ENCODE results near the gene VANGL1. TPM values are rescaled to one million over a fixed set of nuclear protein-coding genes. Genes with fewer than 3 reads are reported as not detected.

The VANGL1 gene
- total RNA-seq, 3 donors from 2014 or later: 15.6 to 21.7 (median 17.9) TPM

DNA sequence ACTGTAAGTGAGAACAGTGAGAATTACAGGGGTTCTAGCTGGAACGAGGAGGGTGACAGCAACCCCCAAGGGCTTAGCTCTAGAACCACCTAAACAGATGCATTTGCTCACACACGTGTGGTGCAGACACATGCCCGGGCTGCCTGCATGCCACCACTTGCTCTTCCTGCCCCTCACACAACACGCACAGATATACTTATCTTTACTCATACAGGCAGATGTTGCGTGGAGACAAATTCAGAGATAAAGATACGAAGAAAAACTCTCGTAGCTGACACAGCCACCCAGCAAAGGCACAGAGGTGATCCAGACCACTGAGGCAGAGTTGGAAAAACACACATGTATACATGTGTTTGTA, 13.5 kb downstream of the VANGL1 start:
- Histone ChIP-seq H3K4me1 (ENCODE audit: low read depth) (peaks cover 6% of the 10 kb centered on the region), H3K9me3 (no peaks in the 10 kb centered on the region), H3K36me3 (ENCODE audit: low read depth) (no peaks in the 10 kb centered on the region), H3K4me3 (no peak overlapping the region)
- DNase-seq (no peak), ATAC-seq (no peak)
- intact Hi-C loops (cut with DNase I, micrococcal nuclease): no loop called here
- TF ChIP-seq, protein P1, sequence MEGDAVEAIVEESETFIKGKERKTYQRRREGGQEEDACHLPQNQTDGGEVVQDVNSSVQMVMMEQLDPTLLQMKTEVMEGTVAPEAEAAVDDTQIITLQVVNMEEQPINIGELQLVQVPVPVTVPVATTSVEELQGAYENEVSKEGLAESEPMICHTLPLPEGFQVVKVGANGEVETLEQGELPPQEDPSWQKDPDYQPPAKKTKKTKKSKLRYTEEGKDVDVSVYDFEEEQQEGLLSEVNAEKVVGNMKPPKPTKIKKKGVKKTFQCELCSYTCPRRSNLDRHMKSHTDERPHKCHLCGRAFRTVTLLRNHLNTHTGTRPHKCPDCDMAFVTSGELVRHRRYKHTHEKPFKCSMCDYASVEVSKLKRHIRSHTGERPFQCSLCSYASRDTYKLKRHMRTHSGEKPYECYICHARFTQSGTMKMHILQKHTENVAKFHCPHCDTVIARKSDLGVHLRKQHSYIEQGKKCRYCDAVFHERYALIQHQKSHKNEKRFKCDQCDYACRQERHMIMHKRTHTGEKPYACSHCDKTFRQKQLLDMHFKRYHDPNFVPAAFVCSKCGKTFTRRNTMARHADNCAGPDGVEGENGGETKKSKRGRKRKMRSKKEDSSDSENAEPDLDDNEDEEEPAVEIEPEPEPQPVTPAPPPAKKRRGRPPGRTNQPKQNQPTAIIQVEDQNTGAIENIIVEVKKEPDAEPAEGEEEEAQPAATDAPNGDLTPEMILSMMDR (IDR thresholded peaks at IDR 0.05): no peak

DNA sequence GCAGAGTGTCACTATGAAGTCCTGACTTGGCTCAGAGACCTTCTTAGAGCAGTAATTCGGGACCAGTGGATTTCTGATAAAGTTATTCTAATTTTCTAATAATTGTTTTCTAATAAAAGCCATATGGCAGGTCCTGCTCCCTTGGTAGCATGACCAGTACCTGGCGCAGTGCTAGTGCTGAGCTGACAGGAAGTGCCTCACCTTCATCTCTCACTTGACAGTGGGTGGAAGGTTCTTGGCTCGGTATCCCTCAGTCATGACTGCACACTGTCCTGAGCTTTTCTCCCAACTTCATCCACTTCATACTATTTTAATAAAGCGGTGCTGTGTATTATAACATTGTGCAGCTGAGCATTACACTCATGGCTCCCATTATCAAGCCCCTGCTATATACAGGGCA, 14.1 kb downstream of the VANGL1 start:
- H3K36me3 ChIP-seq (ENCODE audit: low read depth): no peaks in the 10 kb centered on the region
- DNase-seq: no peak
- no peaks in the 10 kb centered on the region for H3K9me3 ChIP-seq
- TF ChIP-seq, protein P1 (IDR thresholded peaks at IDR 0.05): no peak
- H3K4me3 ChIP-seq: no peak overlapping the region
- ATAC-seq: no peak
- intact Hi-C loops (cut with DNase I, micrococcal nuclease): no loop called here
- H3K4me1 ChIP-seq (ENCODE audit: low read depth): no peaks in the 10 kb centered on the region

DNA sequence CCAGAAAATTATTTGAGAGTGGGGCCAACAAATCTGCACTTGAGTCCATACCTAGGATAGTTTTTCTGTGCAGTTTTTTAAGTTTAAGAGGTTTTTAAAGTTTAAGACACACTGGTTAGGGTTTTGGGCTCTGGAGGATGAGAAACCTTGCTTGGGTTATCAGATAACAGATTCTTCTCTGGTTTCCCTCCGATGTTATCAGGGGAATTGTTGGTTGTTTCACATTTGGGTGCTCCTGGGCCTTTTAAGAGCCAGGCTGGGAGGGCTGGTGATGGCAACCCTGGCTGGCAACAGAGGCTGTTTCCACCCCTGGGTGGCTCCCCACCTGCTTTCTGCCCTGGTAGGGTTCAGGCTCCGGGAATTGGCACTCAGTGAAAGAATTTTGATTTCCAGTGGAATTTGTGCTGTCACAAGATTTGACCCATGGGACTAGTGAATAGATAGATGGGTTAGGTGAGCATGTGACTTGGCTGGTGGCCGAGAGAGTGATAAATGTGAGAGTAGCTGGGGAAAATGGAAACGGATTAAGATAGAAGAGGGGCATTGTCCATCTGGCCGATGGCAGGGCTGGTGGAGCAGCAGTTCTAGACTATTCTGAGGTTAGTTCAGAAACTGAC, 14.8 kb downstream of the VANGL1 start:
- H3K4me3 ChIP-seq: no peak overlapping the region
- ATAC-seq (no peak), DNase-seq (no peak)
- TF ChIP-seq, protein P1 (IDR thresholded peaks at IDR 0.05): no peak
- no peaks in the 10 kb centered on the region for H3K36me3 ChIP-seq (ENCODE audit: low read depth)
- intact Hi-C loops (cut with DNase I, micrococcal nuclease): no loop called here
- no peaks in the 10 kb centered on the region for H3K9me3 ChIP-seq
- H3K4me1 ChIP-seq (ENCODE audit: low read depth): no peaks in the 10 kb centered on the region

DNA sequence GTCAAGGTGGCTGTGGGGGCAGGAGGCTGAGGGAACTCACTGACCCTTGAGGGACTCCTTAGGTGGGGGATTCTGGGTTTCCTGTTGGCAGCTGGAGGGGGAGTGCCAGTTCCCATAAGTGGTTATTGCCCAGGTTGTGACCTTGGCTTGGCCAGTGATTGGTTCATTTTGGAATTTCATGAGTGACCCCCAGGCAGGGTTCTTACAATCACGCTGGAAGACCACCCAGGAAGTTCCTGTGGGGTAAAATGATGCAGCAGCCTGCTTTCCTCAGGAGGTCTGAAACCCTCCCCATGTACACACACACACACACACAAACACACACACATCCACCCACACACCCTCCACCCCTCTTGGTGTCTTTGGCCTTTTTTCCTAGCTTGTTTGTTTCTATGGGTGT, 16.9 kb downstream of the VANGL1 start:
- Histone ChIP-seq H3K4me3 (no peak overlapping the region), H3K4me1 (ENCODE audit: low read depth) (no peaks in the 10 kb centered on the region), H3K9me3 (no peaks in the 10 kb centered on the region), H3K36me3 (ENCODE audit: low read depth) (no peaks in the 10 kb centered on the region)
- intact Hi-C loops (cut with DNase I, micrococcal nuclease): no loop called here
- TF ChIP-seq, protein P1 (IDR thresholded peaks at IDR 0.05): no peak
- ATAC-seq: no peak
- DNase-seq: no peak

DNA sequence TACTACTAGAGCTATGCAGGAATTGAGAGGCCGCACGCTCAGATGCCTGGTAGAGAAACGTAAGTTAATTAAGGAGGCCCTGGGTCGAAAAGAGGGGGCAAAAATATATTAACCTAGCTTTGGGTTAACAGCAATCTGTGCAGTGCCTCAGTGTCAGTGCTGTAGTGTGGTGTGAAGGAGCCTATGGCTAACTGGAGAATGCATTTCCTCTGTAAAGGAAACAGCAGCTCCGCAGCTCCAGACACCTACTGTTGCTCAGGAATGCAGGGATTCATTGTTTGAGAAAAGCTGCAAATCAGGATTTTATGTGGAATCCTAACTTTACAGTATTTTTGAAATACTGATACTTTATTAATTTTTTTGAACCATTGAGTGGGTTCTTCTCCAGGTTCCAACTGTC, 18.4 kb downstream of the VANGL1 start:
- no peak for ATAC-seq
- TF ChIP-seq, protein P1 (IDR thresholded peaks at IDR 0.05): no peak
- H3K36me3 ChIP-seq (ENCODE audit: low read depth): no peaks in the 10 kb centered on the region

DNA sequence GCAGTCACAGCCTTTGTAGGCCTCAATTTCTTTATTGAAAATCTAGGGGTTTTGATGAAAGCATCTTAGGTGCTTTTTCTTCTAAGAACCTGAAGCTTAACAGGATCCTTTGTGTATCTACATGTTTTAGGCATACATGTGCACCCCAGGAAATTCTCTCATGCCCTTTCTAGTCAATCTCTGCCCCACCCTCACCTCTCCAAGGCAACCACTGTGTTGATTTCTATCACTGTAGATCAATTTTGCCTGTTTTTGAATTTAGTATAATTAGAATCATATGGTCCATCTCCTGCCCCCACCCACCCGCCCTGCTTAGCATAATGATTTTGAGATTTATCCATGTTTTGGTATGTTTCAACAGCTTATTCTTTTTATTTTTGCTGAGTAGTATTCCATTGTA, 19.4 kb downstream of the VANGL1 start:
- Histone ChIP-seq H3K9me3 (no peaks in the 10 kb centered on the region), H3K36me3 (ENCODE audit: low read depth) (no peaks in the 10 kb centered on the region), H3K4me3 (no peak overlapping the region), H3K4me1 (ENCODE audit: low read depth) (no peaks in the 10 kb centered on the region)
- intact Hi-C loops (cut with DNase I, micrococcal nuclease): no loop called here
- TF ChIP-seq, protein P1 (IDR thresholded peaks at IDR 0.05): no peak
- ATAC-seq: no peak
- no peak for DNase-seq

More for the DNA sequence above, 18.4 kb downstream of the VANGL1 start:
- intact Hi-C loops (cut with DNase I, micrococcal nuclease): no loop called here
- no peak for DNase-seq
- Histone ChIP-seq H3K4me1 (ENCODE audit: low read depth) (no peaks in the 10 kb centered on the region), H3K4me3 (no peak overlapping the region), H3K9me3 (no peaks in the 10 kb centered on the region)

Measured in mucosa of descending colon (tissue), 3 donors.